GM23338 (cell line): Measurements from ENCODE around the gene SERGEF. TPM values are rescaled to one million over a fixed set of nuclear protein-coding genes. Genes with fewer than 3 reads are reported as not detected.

Experiments used
- ATAC-seq: fragments of 200-7000 bp; cut with Tn5 transposase; 3 replicates; pipeline ENCODE4 v1.9.1; 2020
- DNase-seq: peaks from one replicate; pipeline ENCODE4 v3.0.0-alpha.2; 2015; ENCODE audit warnings: low spot score
- H2AFZ ChIP-seq: fragments of 200-600 bp; sonication (generic); 2 replicates; pipeline ENCODE4 v1.8.0; 2016; ENCODE audit warnings: antibody characterized with exemption, mild to moderate bottlenecking, moderate library complexity
- H3F3A ChIP-seq: fragments of 200-600 bp; sonication (generic); replicated peaks from 2 replicates; pipeline ENCODE4 v1.8.0; 2017; ENCODE audit warnings: antibody characterized with exemption, mixed run types, low read depth
- H3K27ac ChIP-seq: fragments of 200-600 bp; sonication (generic); 2 replicates; pipeline ENCODE4 v1.6.1; 2016; ENCODE audit warnings: low read depth
- H3K27me3 ChIP-seq: fragments of 200-600 bp; sonication (generic); 2 replicates; pipeline ENCODE4 v1.8.0; 2016; ENCODE audit warnings: mild to moderate bottlenecking, mixed run types, moderate library complexity; ENCODE audit not compliant: insufficient read depth
- H3K36me3 ChIP-seq: fragments of 200-600 bp; sonication (generic); 2 replicates; pipeline ENCODE4 v1.8.0; 2016; ENCODE audit warnings: mild to moderate bottlenecking; ENCODE audit not compliant: insufficient read depth
- H3K4me1 ChIP-seq: fragments of 200-600 bp; sonication (generic); 2 replicates; pipeline ENCODE4 v1.8.0; 2016; ENCODE audit warnings: mild to moderate bottlenecking, moderate library complexity; ENCODE audit not compliant: insufficient read depth
- H3K4me2 ChIP-seq: fragments of 200-600 bp; sonication (generic); 2 replicates; pipeline ENCODE4 v1.7.1; 2017; ENCODE audit warnings: mixed run types
- H3K4me3 ChIP-seq: fragments of 200-600 bp; sonication (generic); 2 replicates; pipeline ENCODE4 v1.6.1; 2016; ENCODE audit warnings: mixed run types
- H3K79me2 ChIP-seq: fragments of 200-600 bp; sonication (generic); replicated peaks from 2 replicates; pipeline ENCODE4 v1.8.0; 2017; ENCODE audit warnings: mild to moderate bottlenecking; ENCODE audit not compliant: insufficient read depth
- H3K9me2 ChIP-seq: fragments of 200-600 bp; sonication (generic); 2 replicates; pipeline ENCODE4 v1.8.0; 2017; ENCODE audit not compliant: insufficient read depth
- H4K20me1 ChIP-seq: fragments of 200-600 bp; sonication (generic); replicated peaks from 2 replicates; pipeline ENCODE4 v1.8.0; 2017; ENCODE audit warnings: mild to moderate bottlenecking; ENCODE audit not compliant: insufficient read depth
- H3K27ac Mint-ChIP-seq: 2 replicates; pipeline ENCODE4 v1.8.0; 2020; ENCODE audit warnings: inconsistent platforms, mild to moderate bottlenecking, moderate library complexity, mixed read lengths
- H3K27me3 Mint-ChIP-seq: 3 replicates; pipeline ENCODE4 v1.8.0; 2022; ENCODE audit warnings: low read depth, mild to moderate bottlenecking, moderate library complexity, mixed read lengths, inconsistent platforms; ENCODE audit not compliant: insufficient read depth, poor library complexity
- H3K36me3 Mint-ChIP-seq: 3 replicates; pipeline ENCODE4 v1.8.0; 2021; ENCODE audit warnings: low read depth, mild to moderate bottlenecking, inconsistent platforms, moderate library complexity, mixed read lengths
- H3K4me1 Mint-ChIP-seq: 3 replicates; pipeline ENCODE4 v1.8.0; 2020; ENCODE audit warnings: mild to moderate bottlenecking, inconsistent platforms, mixed read lengths
- H3K4me3 Mint-ChIP-seq: 3 replicates; pipeline ENCODE4 v1.8.0; 2021; ENCODE audit warnings: moderate library complexity, mild to moderate bottlenecking, inconsistent platforms, mixed read lengths
- H3K9me3 Mint-ChIP-seq: 3 replicates; pipeline ENCODE4 v1.8.0; 2020; ENCODE audit warnings: moderate library complexity, mild to moderate bottlenecking, inconsistent platforms, mixed read lengths
- CREB1 ChIP-seq: fragments of 250-450 bp; sonication (Bioruptor Pico); IDR thresholded peaks from 2 replicates; pipeline ENCODE4 v1.5.0; 2020; ENCODE audit warnings: low read depth, mild to moderate bottlenecking, moderate library complexity
- CTCF ChIP-seq, 2 experiments: fragments of 200-600 bp in 1 of 2; sonication (generic) in 1 of 2; conservative IDR thresholded peaks; 2 replicates each; pipeline versions ENCODE4 v1.5.1 to v1.6.1; 2016 to 2017; ENCODE audit warnings: antibody characterized with exemption in 2 of 2, low read depth in 2 of 2, mild to moderate bottlenecking in 2 of 2, moderate library complexity in 1 of 2
- ETS1 ChIP-seq: IDR thresholded peaks from 2 replicates; pipeline ENCODE4 v1.6.1; 2016; ENCODE audit warnings: antibody characterized with exemption
- JUNB ChIP-seq: IDR thresholded peaks from one replicate; pipeline ENCODE4 v1.6.1; 2016; ENCODE audit warnings: antibody characterized with exemption; ENCODE audit not compliant: unreplicated experiment
- STAT1 ChIP-seq: IDR thresholded peaks from one replicate; pipeline ENCODE4 v1.6.1; 2016; ENCODE audit warnings: antibody characterized with exemption; ENCODE audit not compliant: unreplicated experiment
- ZNF331 ChIP-seq: fragments of 250-450 bp; sonication (Bioruptor Pico); IDR thresholded peaks from 2 replicates; pipeline ENCODE4 v1.5.0; 2020; ENCODE audit warnings: low read depth, mild to moderate bottlenecking, moderate library complexity
- polyA plus RNA-seq: library from polyadenylated mRNA; unstranded; fragments of >200 nt; fragmentation: Nextera tagmentation; extraction: Ambion mirVana; gene quantifications from 2 replicates; pipeline ENCODE4 v1.2.1, GENCODE V29; 2016
- total RNA-seq: library from RNA; depleted of rRNA; stranded (reverse); fragments of >200 nt; shearing (Covaris generic); gene quantifications from 2 replicates; pipeline ENCODE4 v1.2.3, GENCODE V29; 2014

The SERGEF gene
- total and polyA plus RNA-seq, 2 experiments from 2014 or later = 24.2 to 27.9 TPM

- Histone ChIP-seq H3K9me2 (no peaks in the 10 kb centered on the region), H3F3A (no peaks in the 10 kb centered on the region), H3K4me3 (no peak overlapping the region), H3K27ac (no peak overlapping the region), H3K36me3 (no peaks in the 10 kb centered on the region), H2AFZ (no peak overlapping the region), H3K4me2 (no peak overlapping the region), H4K20me1 (no peaks in the 10 kb centered on the region), H3K27me3 (no peaks in the 10 kb centered on the region), H3K4me1 (no peaks in the 10 kb centered on the region), H3K79me2 (no peaks in the 10 kb centered on the region)
- ATAC-seq = no peak
- Mint-ChIP-seq H3K4me1 (peaks cover 8% of the 10 kb centered on the region; the same call in 2 of the 3 replicates), H3K9me3 (no peaks in the 10 kb centered on the region; the same call in 2 of the 3 replicates), H3K4me3 (no peak overlapping the region), H3K36me3 (no peaks in the 10 kb centered on the region), H3K27me3 (peaks cover 5% of the 10 kb centered on the region), H3K27ac (no peak overlapping the region)
- no peak for TF ChIP-seq ZNF331 (CRISPR knock-in tag)
- no peak for DNase-seq
Measured at GRCh38 chr11:17771841-17772401, 240.9 kb downstream of the SERGEF start.

GRCh38 chr11:17771415-17771814 is 241.4 kb downstream of the SERGEF start:
- no peak overlapping the region for H3K4me3 Mint-ChIP-seq

More at GRCh38 chr11:17771415-17771814, 241.4 kb downstream of the SERGEF start:
- Histone ChIP-seq H3K79me2 (no peaks in the 10 kb centered on the region), H3K27ac (no peak overlapping the region), H3K4me2 (no peak overlapping the region), H3K4me1 (no peaks in the 10 kb centered on the region), H3K9me2 (no peaks in the 10 kb centered on the region), H2AFZ (no peak overlapping the region), H3K27me3 (no peaks in the 10 kb centered on the region), H3K4me3 (no peak overlapping the region), H3K36me3 (no peaks in the 10 kb centered on the region), H3F3A (no peaks in the 10 kb centered on the region), H4K20me1 (no peaks in the 10 kb centered on the region)
- no peak overlapping the region for H3K27ac Mint-ChIP-seq
- ATAC-seq (no peak), DNase-seq (no peak)
- H3K9me3 Mint-ChIP-seq = no peaks in the 10 kb centered on the region; the same call in 2 of the 3 replicates
- peaks cover 8% of the 10 kb centered on the region; the same call in 2 of the 3 replicates for H3K4me1 Mint-ChIP-seq
- peaks cover 5% of the 10 kb centered on the region for H3K27me3 Mint-ChIP-seq
- H3K36me3 Mint-ChIP-seq = no peaks in the 10 kb centered on the region
- no peak for TF ChIP-seq ZNF331 (CRISPR knock-in tag)
- no peak for TF ChIP-seq CREB1 (CRISPR knock-in tag)
- no peak for TF ChIP-seq CTCF (conservative IDR thresholded peaks at IDR 0.05; ENCODE audit: low read depth in 2 of 2)
- TF ChIP-seq JUNB = no peak
- TF ChIP-seq ETS1 = no peak
- no peak for TF ChIP-seq STAT1
